ENCODE results near the gene PDE3B.
"Not testable (repeated sequence)": the region's sequence is repeated elsewhere in the genome, so short reads cannot be mapped to it uniquely, and the experiment has no call there.

PDE3B gene
- total RNA-seq = 195 to 286 (median 220) reads per million in 4 donors

- DNase-seq = peak; percentile 48 to 87 (median 62)
These were observed at the start of gene PDE3B for GRCh38 chr11:14643697-14644225. Gene PDE3B, plus strand, starts transcription at chr11:14643804. Its CDS starts 272 bp downstream, at chr11:14644076.

GRCh38 chr11:14595261-14595660 is 48.3 kb upstream of the PDE3B start:
- DNase-seq = not testable (repeated sequence)

GRCh38 chr11:14607713-14608112 is 35.9 kb upstream of the PDE3B start:
- no peak for DNase-seq

GRCh38 chr11:14609902-14610301 is 33.7 kb upstream of the PDE3B start:
- no peak for DNase-seq

- DNase-seq = peak in 1 of 5 donors; percentile 37
These were observed 31.7 kb upstream of the PDE3B start for GRCh38 chr11:14611939-14612338.

- no peak for DNase-seq
These were observed 30.9 kb upstream of the PDE3B start for GRCh38 chr11:14612694-14613093.

GRCh38 chr11:14614091-14614622 is 29.4 kb upstream of the PDE3B start:
- DNase-seq = no peak

- no peak for DNase-seq
These were observed 26.2 kb upstream of the PDE3B start for GRCh38 chr11:14617241-14618027.

- DNase-seq = no peak
These were observed 25.5 kb upstream of the PDE3B start for GRCh38 chr11:14618060-14618459.

- no peak for DNase-seq
These were observed 23.7 kb upstream of the PDE3B start for GRCh38 chr11:14619603-14620531.

- DNase-seq = no peak
These were observed 21.2 kb upstream of the PDE3B start for GRCh38 chr11:14622223-14622954.

- DNase-seq = peak in 1 of 5 donors; percentile 10
These were observed 20.6 kb upstream of the PDE3B start for GRCh38 chr11:14623036-14623435.

GRCh38 chr11:14625586-14626205 is 17.9 kb upstream of the PDE3B start:
- no peak for DNase-seq

GRCh38 chr11:14626650-14627049 is 17.0 kb upstream of the PDE3B start:
- no peak for DNase-seq

- peak in 2 of 5 donors; percentile 22 to 26 for DNase-seq
These were observed 9.9 kb upstream of the PDE3B start for GRCh38 chr11:14633506-14634224.

- no peak for DNase-seq
These were observed 8.8 kb upstream of the PDE3B start for GRCh38 chr11:14634813-14635212.

- no peak for DNase-seq
These were observed 8.1 kb upstream of the PDE3B start for GRCh38 chr11:14635546-14635945.

GRCh38 chr11:14636119-14636518 is 7.5 kb upstream of the PDE3B start:
- DNase-seq = peak in 1 of 5 donors; percentile 31

- no peak for DNase-seq
These were observed 5.7 kb upstream of the PDE3B start for GRCh38 chr11:14637868-14638409.

GRCh38 chr11:14638561-14638960 is 5.0 kb upstream of the PDE3B start:
- no peak for DNase-seq

GRCh38 chr11:14641801-14642200 is 1.8 kb upstream of the PDE3B start:
- no peak for DNase-seq

Measured in T-helper 1 cell (primary cell).